HL-60 (cell line): Measurements from ENCODE around the gene MDN1.

Source experiments
- SPI1 ChIP-seq: IDR thresholded peaks from 2 replicates; pipeline ENCODE4 v1.6.1; 2012; ENCODE audit warnings: low read depth, mild to moderate bottlenecking, borderline replicate concordance
- TF ChIP-seq, protein P1 (sequence below): IDR thresholded peaks from one replicate; pipeline ENCODE4 v1.5.1; 2011; ENCODE audit warnings: low read length, control low read depth, inconsistent platforms; ENCODE audit not compliant: insufficient read depth

- TF ChIP-seq SPI1: no peak
- TF ChIP-seq, protein P1, sequence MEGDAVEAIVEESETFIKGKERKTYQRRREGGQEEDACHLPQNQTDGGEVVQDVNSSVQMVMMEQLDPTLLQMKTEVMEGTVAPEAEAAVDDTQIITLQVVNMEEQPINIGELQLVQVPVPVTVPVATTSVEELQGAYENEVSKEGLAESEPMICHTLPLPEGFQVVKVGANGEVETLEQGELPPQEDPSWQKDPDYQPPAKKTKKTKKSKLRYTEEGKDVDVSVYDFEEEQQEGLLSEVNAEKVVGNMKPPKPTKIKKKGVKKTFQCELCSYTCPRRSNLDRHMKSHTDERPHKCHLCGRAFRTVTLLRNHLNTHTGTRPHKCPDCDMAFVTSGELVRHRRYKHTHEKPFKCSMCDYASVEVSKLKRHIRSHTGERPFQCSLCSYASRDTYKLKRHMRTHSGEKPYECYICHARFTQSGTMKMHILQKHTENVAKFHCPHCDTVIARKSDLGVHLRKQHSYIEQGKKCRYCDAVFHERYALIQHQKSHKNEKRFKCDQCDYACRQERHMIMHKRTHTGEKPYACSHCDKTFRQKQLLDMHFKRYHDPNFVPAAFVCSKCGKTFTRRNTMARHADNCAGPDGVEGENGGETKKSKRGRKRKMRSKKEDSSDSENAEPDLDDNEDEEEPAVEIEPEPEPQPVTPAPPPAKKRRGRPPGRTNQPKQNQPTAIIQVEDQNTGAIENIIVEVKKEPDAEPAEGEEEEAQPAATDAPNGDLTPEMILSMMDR: no peak
Measured at GRCh38 chr6:89724981-89725380, 94.6 kb downstream of the MDN1 start.
